Hepatocyte (in vitro differentiated cells): Measurements from ENCODE around the gene PTX4.

Experiments
- EZH2 ChIP-seq: fragments of 200-600 bp; sonication (generic); IDR thresholded peaks from 2 replicates; pipeline ENCODE4 v1.6.1; 2016; ENCODE audit warnings: antibody characterized with exemption, mild to moderate bottlenecking, borderline replicate concordance
- EZH2phosphoT487 ChIP-seq: fragments of 200-600 bp; sonication (generic); IDR thresholded peaks from one replicate; pipeline ENCODE4 v1.6.1; 2018; ENCODE audit warnings: antibody characterized with exemption, mild to moderate bottlenecking, low read depth, moderate library complexity; ENCODE audit not compliant: unreplicated experiment, severe bottlenecking
- TF ChIP-seq, protein P1 (sequence below): fragments of 200-600 bp; sonication (generic); IDR thresholded peaks from 2 replicates; pipeline ENCODE4 v1.5.1; 2016; ENCODE audit warnings: antibody characterized with exemption, mild to moderate bottlenecking; ENCODE audit not compliant: poor library complexity

DNA sequence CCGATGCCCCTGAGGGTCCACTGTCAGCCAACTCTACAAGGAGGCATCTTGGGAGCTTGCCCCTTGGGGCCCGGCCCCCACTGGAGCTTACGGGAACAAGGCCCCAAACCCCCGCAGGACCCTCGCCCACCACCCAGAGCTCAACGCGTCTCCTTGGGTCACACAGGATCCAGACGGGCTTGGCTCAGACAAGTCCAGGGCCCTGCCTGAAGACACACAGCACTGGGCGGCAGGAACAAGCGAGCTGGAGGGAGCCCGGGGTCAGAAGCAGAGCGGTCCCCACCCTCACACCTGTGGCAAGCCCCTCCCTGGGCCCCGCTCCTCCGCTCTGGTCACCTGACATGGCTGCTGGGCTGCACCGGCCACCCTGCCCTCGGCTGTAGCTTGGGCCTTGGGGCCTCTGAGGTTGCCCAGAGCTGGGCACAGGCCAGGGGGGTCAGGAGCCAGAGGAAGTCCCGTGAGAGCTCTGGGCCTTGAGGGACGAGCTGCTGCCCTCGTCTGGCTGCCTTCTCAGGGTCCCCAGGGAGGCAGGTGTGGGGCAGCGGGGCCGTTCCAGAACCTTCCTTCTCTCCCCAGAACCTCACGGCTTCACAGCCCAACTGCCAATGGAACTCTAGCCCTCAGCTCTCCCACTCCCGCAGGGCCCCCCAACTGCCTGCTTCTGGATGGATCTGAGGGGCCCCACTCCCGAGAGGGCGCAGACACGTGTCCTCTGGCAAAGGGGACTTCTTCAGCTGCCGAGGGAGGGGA, 44.6 kb downstream of the PTX4 start, which contains the start of gene CCDC154:
- TF ChIP-seq, protein P1, sequence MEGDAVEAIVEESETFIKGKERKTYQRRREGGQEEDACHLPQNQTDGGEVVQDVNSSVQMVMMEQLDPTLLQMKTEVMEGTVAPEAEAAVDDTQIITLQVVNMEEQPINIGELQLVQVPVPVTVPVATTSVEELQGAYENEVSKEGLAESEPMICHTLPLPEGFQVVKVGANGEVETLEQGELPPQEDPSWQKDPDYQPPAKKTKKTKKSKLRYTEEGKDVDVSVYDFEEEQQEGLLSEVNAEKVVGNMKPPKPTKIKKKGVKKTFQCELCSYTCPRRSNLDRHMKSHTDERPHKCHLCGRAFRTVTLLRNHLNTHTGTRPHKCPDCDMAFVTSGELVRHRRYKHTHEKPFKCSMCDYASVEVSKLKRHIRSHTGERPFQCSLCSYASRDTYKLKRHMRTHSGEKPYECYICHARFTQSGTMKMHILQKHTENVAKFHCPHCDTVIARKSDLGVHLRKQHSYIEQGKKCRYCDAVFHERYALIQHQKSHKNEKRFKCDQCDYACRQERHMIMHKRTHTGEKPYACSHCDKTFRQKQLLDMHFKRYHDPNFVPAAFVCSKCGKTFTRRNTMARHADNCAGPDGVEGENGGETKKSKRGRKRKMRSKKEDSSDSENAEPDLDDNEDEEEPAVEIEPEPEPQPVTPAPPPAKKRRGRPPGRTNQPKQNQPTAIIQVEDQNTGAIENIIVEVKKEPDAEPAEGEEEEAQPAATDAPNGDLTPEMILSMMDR: no peak
- TF ChIP-seq EZH2: no peak
- TF ChIP-seq EZH2phosphoT487: no peak
